Adrenal gland (tissue), 5 donors: Measurements from ENCODE around the gene EXOSC3.

Experiments
- POLR2A ChIP-seq, 2 donors: fragments of 450-650 bp; IDR thresholded peaks; one replicate each; pipeline ENCODE4 v1.6.1; 2017; ENCODE audit warnings: antibody characterized with exemption in 2 of 2, mild to moderate bottlenecking in 2 of 2, moderate library complexity in 1 of 2
- TF ChIP-seq, protein P1 (sequence below), 6 experiments: fragments of 450-650 bp in 4 of 6; fragments of 200-600 bp in 2 of 6; sonication (generic) in 1 of 6; IDR thresholded peaks; 1 replicate in 5 of 6; 2 replicates in 1 of 6; pipeline versions ENCODE4 v1.5.1 to v1.8.0; 2016 to 2021; ENCODE audit warnings: antibody characterized with exemption in 6 of 6, mild to moderate bottlenecking in 2 of 6, moderate library complexity in 1 of 6
- donor health status: DM: no; HTN: no; CAD: no.

DNA sequence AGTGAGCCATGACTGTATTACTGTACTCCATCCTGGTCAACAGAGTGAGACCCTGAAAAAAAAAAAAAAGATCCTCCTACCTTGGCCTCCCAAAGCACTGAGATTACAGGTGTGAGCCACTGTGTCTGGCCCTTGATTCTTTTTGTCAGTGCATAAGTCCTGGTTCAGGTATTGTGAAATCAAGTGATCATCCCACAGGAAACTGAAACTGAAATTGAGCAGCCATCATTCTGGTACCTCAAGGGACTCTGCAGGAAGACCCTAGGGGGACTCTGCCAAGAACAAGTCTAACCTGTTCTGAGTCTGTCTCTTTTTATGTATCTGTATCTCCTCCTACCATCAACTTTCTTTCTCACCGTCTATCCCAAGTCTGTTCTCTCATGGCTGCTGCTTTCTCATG lies 13.8 kb upstream of the EXOSC3 start:
- TF ChIP-seq POLR2A (IDR thresholded peaks at IDR 0.05) = no peak
- TF ChIP-seq, protein P1, sequence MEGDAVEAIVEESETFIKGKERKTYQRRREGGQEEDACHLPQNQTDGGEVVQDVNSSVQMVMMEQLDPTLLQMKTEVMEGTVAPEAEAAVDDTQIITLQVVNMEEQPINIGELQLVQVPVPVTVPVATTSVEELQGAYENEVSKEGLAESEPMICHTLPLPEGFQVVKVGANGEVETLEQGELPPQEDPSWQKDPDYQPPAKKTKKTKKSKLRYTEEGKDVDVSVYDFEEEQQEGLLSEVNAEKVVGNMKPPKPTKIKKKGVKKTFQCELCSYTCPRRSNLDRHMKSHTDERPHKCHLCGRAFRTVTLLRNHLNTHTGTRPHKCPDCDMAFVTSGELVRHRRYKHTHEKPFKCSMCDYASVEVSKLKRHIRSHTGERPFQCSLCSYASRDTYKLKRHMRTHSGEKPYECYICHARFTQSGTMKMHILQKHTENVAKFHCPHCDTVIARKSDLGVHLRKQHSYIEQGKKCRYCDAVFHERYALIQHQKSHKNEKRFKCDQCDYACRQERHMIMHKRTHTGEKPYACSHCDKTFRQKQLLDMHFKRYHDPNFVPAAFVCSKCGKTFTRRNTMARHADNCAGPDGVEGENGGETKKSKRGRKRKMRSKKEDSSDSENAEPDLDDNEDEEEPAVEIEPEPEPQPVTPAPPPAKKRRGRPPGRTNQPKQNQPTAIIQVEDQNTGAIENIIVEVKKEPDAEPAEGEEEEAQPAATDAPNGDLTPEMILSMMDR (IDR thresholded peaks at IDR 0.05) = no peak
